ENCODE data around the gene LANCL3.
"Not testable (repeated sequence)": the region's sequence is repeated elsewhere in the genome, so short reads cannot be mapped to it uniquely, and the experiment has no call there.

Gene LANCL3

DNA sequence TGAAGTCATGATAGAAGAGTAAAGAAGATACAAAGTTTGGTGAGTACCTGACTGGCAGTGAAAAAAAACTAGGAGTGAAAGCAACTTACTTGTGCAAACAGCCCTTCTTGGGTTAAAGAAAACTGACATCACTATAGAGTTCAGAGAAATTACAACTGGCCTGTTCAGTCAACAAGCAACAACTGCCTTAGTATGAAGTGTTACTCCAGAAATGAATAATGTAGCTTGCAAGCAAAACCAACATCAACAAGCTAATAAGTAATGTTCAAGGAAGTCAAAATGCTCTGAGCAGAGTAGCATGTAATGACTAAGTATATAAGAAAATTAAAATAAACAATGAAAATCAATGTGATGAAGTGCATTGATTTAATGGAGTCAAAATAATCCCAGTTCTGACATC, 21.8 kb upstream of the LANCL3 start:
- H3K4me1 ChIP-seq (ENCODE audit: control extremely low read depth in 1 of 4, control insufficient read depth in 4 of 4, insufficient read depth in 4 of 4, low read length in 3 of 4); CTCF ChIA-PET; H3K4me3 ChIP-seq (ENCODE audit: control insufficient read depth in 1 of 7, extremely low read depth in 1 of 7, insufficient read depth in 4 of 7, low read depth in 2 of 7, low read length in 6 of 7); H3K27me3 ChIP-seq (replicated peaks in 2 of 5; ENCODE audit: control insufficient read depth in 4 of 5, insufficient read depth in 5 of 5, low read length in 4 of 5); H3K27ac ChIP-seq (ENCODE audit: insufficient read depth in 1 of 2, low read depth in 1 of 2, low read length in 2 of 2, poor library complexity in 1 of 2, severe bottlenecking in 2 of 2); POLR2A ChIA-PET; DNase-seq; H3K9me3 ChIP-seq (ENCODE audit: control extremely low read depth in 1 of 5, control insufficient read depth in 4 of 5, insufficient read depth in 2 of 5, low read depth in 1 of 5, low read length in 4 of 5); H3K36me3 ChIP-seq (ENCODE audit: control insufficient read depth in 4 of 4, insufficient read depth in 4 of 4, low read length in 3 of 4): not testable (repeated sequence)

DNA sequence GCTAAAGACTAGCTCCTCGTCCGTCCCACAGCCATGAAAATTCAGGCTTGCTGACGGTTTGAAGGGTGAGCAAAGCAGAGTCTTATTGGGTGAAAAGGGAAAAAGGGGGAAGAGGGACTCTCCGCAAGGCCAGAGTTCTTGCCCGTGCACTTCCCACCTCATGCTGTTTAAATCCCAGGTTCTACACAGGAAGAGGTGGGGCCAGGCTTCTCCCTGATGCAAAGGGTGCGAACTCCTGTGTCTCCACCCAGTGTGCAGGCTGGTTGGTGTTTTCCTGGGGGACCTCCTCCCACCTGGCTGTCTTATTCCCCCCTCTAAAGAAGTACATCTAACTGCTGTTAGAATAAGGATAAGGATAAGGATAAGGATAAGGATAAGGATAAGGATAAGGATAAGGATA, 18.0 kb upstream of the LANCL3 start:
- H3K36me3 ChIP-seq (ENCODE audit: control insufficient read depth in 4 of 4, insufficient read depth in 4 of 4, low read length in 3 of 4): no peaks in the 10 kb centered on the region
- 80% methylated on average over 1 of the region's 6 CpGs for WGBS (ENCODE audit: insufficient coverage)
- H3K4me1 ChIP-seq (ENCODE audit: control extremely low read depth in 1 of 4, control insufficient read depth in 4 of 4, insufficient read depth in 4 of 4, low read length in 3 of 4): no peaks in the 10 kb centered on the region
- POLR2A ChIA-PET: no interaction called here
- H3K27ac ChIP-seq (ENCODE audit: insufficient read depth in 1 of 2, low read depth in 1 of 2, low read length in 2 of 2, poor library complexity in 1 of 2, severe bottlenecking in 2 of 2): no peak overlapping the region
- H3K4me3 ChIP-seq (ENCODE audit: control insufficient read depth in 1 of 7, extremely low read depth in 1 of 7, insufficient read depth in 4 of 7, low read depth in 2 of 7, low read length in 6 of 7): no peak overlapping the region
- no peaks in the 10 kb centered on the region for H3K9me3 ChIP-seq (ENCODE audit: control extremely low read depth in 1 of 5, control insufficient read depth in 4 of 5, insufficient read depth in 2 of 5, low read depth in 1 of 5, low read length in 4 of 5)
- DNase-seq: no peak
- CTCF ChIA-PET: no interaction called here
- peaks cover 0 to 2% (median 0%) of the 10 kb centered on the region in 5 experiments for H3K27me3 ChIP-seq (replicated peaks in 2 of 5; ENCODE audit: control insufficient read depth in 4 of 5, insufficient read depth in 5 of 5, low read length in 4 of 5)

DNA sequence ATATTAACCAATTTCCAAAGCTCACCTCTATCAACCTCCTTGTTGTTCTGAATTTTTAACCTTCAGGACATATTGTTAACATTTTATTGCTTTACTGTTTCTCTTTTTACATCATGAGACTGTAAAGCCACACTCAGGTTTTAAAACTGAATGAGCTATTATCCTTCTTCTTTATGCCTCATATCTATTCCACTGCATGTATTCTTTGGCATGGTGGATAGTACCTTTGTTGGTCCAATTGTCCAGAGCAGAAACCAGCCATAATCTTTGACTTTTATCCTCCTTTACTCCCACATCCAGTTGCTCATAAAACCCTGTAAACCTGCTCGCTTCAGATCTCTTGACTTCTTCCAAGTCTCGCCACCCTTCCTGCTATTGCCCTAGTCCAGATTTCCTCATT, 6.2 kb upstream of the LANCL3 start:
- CTCF ChIA-PET; H3K36me3 ChIP-seq (ENCODE audit: control insufficient read depth in 4 of 4, insufficient read depth in 4 of 4, low read length in 3 of 4); H3K4me1 ChIP-seq (ENCODE audit: control extremely low read depth in 1 of 4, control insufficient read depth in 4 of 4, insufficient read depth in 4 of 4, low read length in 3 of 4); H3K27me3 ChIP-seq (replicated peaks in 2 of 5; ENCODE audit: control insufficient read depth in 4 of 5, insufficient read depth in 5 of 5, low read length in 4 of 5); H3K27ac ChIP-seq (ENCODE audit: insufficient read depth in 1 of 2, low read depth in 1 of 2, low read length in 2 of 2, poor library complexity in 1 of 2, severe bottlenecking in 2 of 2); H3K9me3 ChIP-seq (ENCODE audit: control extremely low read depth in 1 of 5, control insufficient read depth in 4 of 5, insufficient read depth in 2 of 5, low read depth in 1 of 5, low read length in 4 of 5); H3K4me3 ChIP-seq (ENCODE audit: control insufficient read depth in 1 of 7, extremely low read depth in 1 of 7, insufficient read depth in 4 of 7, low read depth in 2 of 7, low read length in 6 of 7); DNase-seq: not testable (repeated sequence)
- 90% methylated on average over 2 of the region's 2 CpGs for WGBS (ENCODE audit: insufficient coverage)
- POLR2A ChIA-PET: interaction anchor here (0.7 kb wide), 1 partner anchor 43 kb away, joined by 4 read pairs; no protein-coding TSS in a partner anchor

DNA sequence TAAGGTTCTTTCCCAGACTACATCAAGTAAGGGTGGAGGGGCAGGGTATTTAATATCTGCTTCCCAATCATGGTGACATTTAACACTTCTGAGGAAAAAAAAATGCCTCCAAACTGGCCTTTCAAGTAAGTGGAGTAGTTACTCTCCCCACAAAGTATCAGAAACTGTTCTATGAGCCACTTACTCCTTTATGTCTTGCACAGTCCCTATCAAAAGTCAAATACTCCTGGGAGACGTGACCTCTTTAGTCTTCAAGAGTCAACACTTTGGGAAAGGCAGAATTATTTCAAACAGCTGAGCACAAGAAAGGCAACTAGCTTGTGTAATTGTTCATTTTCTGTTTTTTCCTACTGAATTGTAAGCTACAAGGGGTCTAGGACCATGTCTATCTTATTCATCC, 1.1 kb upstream of the LANCL3 start:
- WGBS (ENCODE audit: insufficient coverage): no CpG with 5 or more reads among the region's 1 CpG
- H3K9me3 ChIP-seq (ENCODE audit: control extremely low read depth in 1 of 5, control insufficient read depth in 4 of 5, insufficient read depth in 2 of 5, low read depth in 1 of 5, low read length in 4 of 5); H3K27ac ChIP-seq (ENCODE audit: insufficient read depth in 1 of 2, low read depth in 1 of 2, low read length in 2 of 2, poor library complexity in 1 of 2, severe bottlenecking in 2 of 2); H3K4me1 ChIP-seq (ENCODE audit: control extremely low read depth in 1 of 4, control insufficient read depth in 4 of 4, insufficient read depth in 4 of 4, low read length in 3 of 4); CTCF ChIA-PET; POLR2A ChIA-PET; H3K4me3 ChIP-seq (ENCODE audit: control insufficient read depth in 1 of 7, extremely low read depth in 1 of 7, insufficient read depth in 4 of 7, low read depth in 2 of 7, low read length in 6 of 7); DNase-seq; H3K36me3 ChIP-seq (ENCODE audit: control insufficient read depth in 4 of 4, insufficient read depth in 4 of 4, low read length in 3 of 4): not testable (repeated sequence)
- H3K27me3 ChIP-seq (replicated peaks in 2 of 5; ENCODE audit: control insufficient read depth in 4 of 5, insufficient read depth in 5 of 5, low read length in 4 of 5): peaks cover 0 to 19% (median 0%) of the 10 kb centered on the region in 5 experiments

DNA sequence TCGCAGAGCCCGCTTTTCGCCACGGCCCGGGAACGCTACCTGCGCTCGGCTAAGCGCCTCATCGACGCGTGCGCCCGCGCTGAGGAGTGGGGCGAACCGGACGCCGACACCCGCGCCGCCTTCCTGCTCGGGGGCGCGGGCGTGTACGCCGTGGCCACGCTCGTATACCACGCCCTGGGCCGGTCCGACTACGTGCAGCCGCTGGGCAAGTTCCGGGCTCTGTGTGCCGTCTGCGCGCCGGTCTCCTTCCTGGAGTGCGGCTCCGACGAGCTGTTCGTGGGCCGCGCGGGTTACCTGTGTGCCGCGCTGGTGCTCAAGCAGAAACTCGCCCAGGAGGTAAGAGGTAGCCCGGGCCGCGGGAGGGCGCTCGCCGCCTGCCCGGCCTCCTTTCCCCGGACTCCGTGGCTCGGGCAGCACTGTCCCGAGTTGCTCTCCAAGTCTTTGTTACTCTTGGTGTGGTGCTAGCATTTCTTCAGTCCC, 687 bp downstream of the LANCL3 start:
- H3K27ac ChIP-seq (ENCODE audit: insufficient read depth in 1 of 2, low read depth in 1 of 2, low read length in 2 of 2, poor library complexity in 1 of 2, severe bottlenecking in 2 of 2); H3K9me3 ChIP-seq (ENCODE audit: control extremely low read depth in 1 of 5, control insufficient read depth in 4 of 5, insufficient read depth in 2 of 5, low read depth in 1 of 5, low read length in 4 of 5); H3K4me1 ChIP-seq (ENCODE audit: control extremely low read depth in 1 of 4, control insufficient read depth in 4 of 4, insufficient read depth in 4 of 4, low read length in 3 of 4); CTCF ChIA-PET; POLR2A ChIA-PET; H3K36me3 ChIP-seq (ENCODE audit: control insufficient read depth in 4 of 4, insufficient read depth in 4 of 4, low read length in 3 of 4): not testable (repeated sequence)
- peak overlapping the region in 4 of 7 experiments; percentile 5 to 62 (median 42) for H3K4me3 ChIP-seq (ENCODE audit: control insufficient read depth in 1 of 7, extremely low read depth in 1 of 7, insufficient read depth in 4 of 7, low read depth in 2 of 7, low read length in 6 of 7)
- H3K27me3 ChIP-seq (replicated peaks in 2 of 5; ENCODE audit: control insufficient read depth in 4 of 5, insufficient read depth in 5 of 5, low read length in 4 of 5): peaks cover 0 to 19% (median 0%) of the 10 kb centered on the region in 5 experiments
- peak in 2 of 3 donors; percentile 13 to 36 for DNase-seq
- WGBS (ENCODE audit: insufficient coverage): 39% methylated on average over 26 of the region's 61 CpGs

DNA sequence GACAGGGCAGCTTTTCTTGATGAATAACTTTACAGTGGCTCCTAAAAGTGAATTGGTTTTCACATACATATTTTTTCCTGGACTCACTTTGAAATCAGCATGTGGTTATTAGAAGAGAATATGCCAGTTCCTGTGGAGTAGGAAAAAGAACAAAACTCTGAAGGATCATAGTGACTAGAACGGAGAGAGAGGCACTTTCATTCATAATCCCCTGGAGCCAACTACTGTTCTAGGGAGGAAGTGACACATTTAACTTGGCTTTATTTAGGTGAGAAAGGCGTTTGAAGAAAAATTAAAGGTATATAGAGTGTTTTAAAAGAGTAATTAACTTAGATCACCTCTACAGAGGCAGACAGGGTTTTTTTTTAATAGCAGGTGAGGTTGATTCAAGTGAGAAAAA, 1.7 kb downstream of the LANCL3 start:
- CTCF ChIA-PET; H3K4me1 ChIP-seq (ENCODE audit: control extremely low read depth in 1 of 4, control insufficient read depth in 4 of 4, insufficient read depth in 4 of 4, low read length in 3 of 4); H3K4me3 ChIP-seq (ENCODE audit: control insufficient read depth in 1 of 7, extremely low read depth in 1 of 7, insufficient read depth in 4 of 7, low read depth in 2 of 7, low read length in 6 of 7); H3K9me3 ChIP-seq (ENCODE audit: control extremely low read depth in 1 of 5, control insufficient read depth in 4 of 5, insufficient read depth in 2 of 5, low read depth in 1 of 5, low read length in 4 of 5); H3K27ac ChIP-seq (ENCODE audit: insufficient read depth in 1 of 2, low read depth in 1 of 2, low read length in 2 of 2, poor library complexity in 1 of 2, severe bottlenecking in 2 of 2); POLR2A ChIA-PET; H3K36me3 ChIP-seq (ENCODE audit: control insufficient read depth in 4 of 4, insufficient read depth in 4 of 4, low read length in 3 of 4): not testable (repeated sequence)
- WGBS (ENCODE audit: insufficient coverage): no CpG with 5 or more reads among the region's 2 CpGs
- peaks cover 0 to 19% (median 0%) of the 10 kb centered on the region in 5 experiments for H3K27me3 ChIP-seq (replicated peaks in 2 of 5; ENCODE audit: control insufficient read depth in 4 of 5, insufficient read depth in 5 of 5, low read length in 4 of 5)
- DNase-seq: peak in 1 of 3 donors; percentile 20

DNA sequence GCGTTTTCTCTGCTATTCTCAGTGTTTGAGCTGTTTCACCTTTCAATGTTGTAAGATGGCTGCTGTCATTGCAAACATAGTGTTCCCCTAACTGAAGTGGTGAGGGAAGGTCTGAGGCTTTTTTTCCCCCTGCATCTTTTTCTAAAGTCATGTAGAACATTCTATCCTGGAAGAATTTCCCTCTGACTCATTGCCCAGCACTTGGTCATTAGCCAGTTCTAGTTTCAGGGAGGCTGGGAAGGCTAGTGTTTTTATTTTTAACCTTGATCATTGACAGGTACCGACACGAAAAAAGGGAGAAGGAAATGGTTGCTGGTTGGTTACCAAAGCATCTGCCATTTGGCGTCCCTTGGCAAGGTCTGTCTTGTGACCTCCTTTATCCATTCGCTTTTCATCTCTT, 6.6 kb downstream of the LANCL3 start:
- ChIA-PET POLR2A (no interaction called here), CTCF (no interaction called here)
- no peaks in the 10 kb centered on the region for H3K4me1 ChIP-seq (ENCODE audit: control extremely low read depth in 1 of 4, control insufficient read depth in 4 of 4, insufficient read depth in 4 of 4, low read length in 3 of 4)
- no peaks in the 10 kb centered on the region for H3K36me3 ChIP-seq (ENCODE audit: control insufficient read depth in 4 of 4, insufficient read depth in 4 of 4, low read length in 3 of 4)
- WGBS (ENCODE audit: insufficient coverage): 78% methylated on average over 2 of the region's 5 CpGs
- DNase-seq: no peak
- peaks cover 0 to 7% (median 0%) of the 10 kb centered on the region in 5 experiments for H3K27me3 ChIP-seq (replicated peaks in 2 of 5; ENCODE audit: control insufficient read depth in 4 of 5, insufficient read depth in 5 of 5, low read length in 4 of 5)
- H3K4me3 ChIP-seq (ENCODE audit: control insufficient read depth in 1 of 7, extremely low read depth in 1 of 7, insufficient read depth in 4 of 7, low read depth in 2 of 7, low read length in 6 of 7): no peak overlapping the region
- no peak overlapping the region for H3K27ac ChIP-seq (ENCODE audit: insufficient read depth in 1 of 2, low read depth in 1 of 2, low read length in 2 of 2, poor library complexity in 1 of 2, severe bottlenecking in 2 of 2)
- no peaks in the 10 kb centered on the region for H3K9me3 ChIP-seq (ENCODE audit: control extremely low read depth in 1 of 5, control insufficient read depth in 4 of 5, insufficient read depth in 2 of 5, low read depth in 1 of 5, low read length in 4 of 5)
